HEK293 (cell line): Measurements from ENCODE around the gene PLCG2.

Experiments
- CTCF ChIA-PET: fragments of 350-600 bp; formaldehyde crosslinking; extraction: SDS; loops from one replicate; lab custom pipeline; 2021; ENCODE audit warnings: antibody characterized with exemption; lab: Yijun Ruan, JAX
- POLR2A ChIA-PET: fragments of 300-600 bp; formaldehyde crosslinking; extraction: SDS; loops from one replicate; lab custom pipeline; 2020; ENCODE audit warnings: antibody characterized with exemption, inconsistent platforms; lab: Yijun Ruan, JAX
- H3K27ac ChIP-seq: fragments of 200-500 bp; sonication (Bioruptor generic); 2 replicates; pipeline ENCODE4 v1.5.1; 2014; ENCODE audit warnings: low read depth, low read length, control low read depth, inconsistent platforms; ENCODE audit errors: extremely low read depth
- H3K36me3 ChIP-seq, 2 experiments: fragments of 200-500 bp in 1 of 2; sonication (Bioruptor generic) in 1 of 2; 1 replicate in 1 of 2; 2 replicates in 1 of 2; pipeline ENCODE4 v1.5.1; 2014 to 2017; ENCODE audit warnings: inconsistent platforms in 2 of 2, low read length in 2 of 2; ENCODE audit not compliant: control insufficient read depth in 2 of 2, insufficient read depth in 1 of 2
- H3K4me1 ChIP-seq: fragments of 200-500 bp; sonication (Bioruptor generic); 2 replicates; pipeline ENCODE4 v1.5.1; 2014; ENCODE audit warnings: mild to moderate bottlenecking, low read length, inconsistent platforms; ENCODE audit not compliant: control insufficient read depth, insufficient read depth
- H3K4me3 ChIP-seq: 2 replicates; pipeline ENCODE4 v1.5.1; 2011; ENCODE audit warnings: low read depth, mild to moderate bottlenecking, control low read depth, low read length, moderate library complexity
- H3K9me3 ChIP-seq: fragments of 200-500 bp; sonication (Bioruptor generic); 2 replicates; pipeline ENCODE4 v1.5.1; 2014; ENCODE audit warnings: low read depth, low read length, inconsistent platforms; ENCODE audit not compliant: control insufficient read depth, insufficient read depth
- BCL11A ChIP-seq: fragments of 450-650 bp; formaldehyde crosslinking; IDR thresholded peaks from 2 replicates; pipeline ENCODE4 v1.5.1; 2016; ENCODE audit warnings: low read depth, missing biosample characterization, missing genetic modification characterization
- EGR2 ChIP-seq: fragments of 450-650 bp; formaldehyde crosslinking; IDR thresholded peaks from 2 replicates; pipeline ENCODE4 v1.5.1; 2016; ENCODE audit warnings: low read depth, missing biosample characterization, missing genetic modification characterization
- FEZF1 ChIP-seq: fragments of 450-650 bp; formaldehyde crosslinking; IDR thresholded peaks from 2 replicates; pipeline ENCODE4 v1.5.1; 2016; ENCODE audit warnings: missing biosample characterization, missing genetic modification characterization
- RBAK ChIP-seq: fragments of 450-650 bp; formaldehyde crosslinking; IDR thresholded peaks from 2 replicates; pipeline ENCODE4 v1.5.1; 2016; ENCODE audit warnings: missing biosample characterization, missing genetic modification characterization
- REPIN1 ChIP-seq: fragments of 450-650 bp; formaldehyde crosslinking; IDR thresholded peaks from 2 replicates; pipeline ENCODE4 v1.5.1; 2017; ENCODE audit warnings: missing biosample characterization, missing genetic modification characterization, low read depth
- SCRT2 ChIP-seq: fragments of 450-650 bp; formaldehyde crosslinking; IDR thresholded peaks from 2 replicates; pipeline ENCODE4 v1.5.1; 2016; ENCODE audit warnings: missing biosample characterization, missing genetic modification characterization
- SP3 ChIP-seq: fragments of 450-650 bp; formaldehyde crosslinking; IDR thresholded peaks from 2 replicates; pipeline ENCODE4 v1.5.1; 2016; ENCODE audit warnings: missing biosample characterization, missing genetic modification characterization
- ZNF146 ChIP-seq: fragments of 450-650 bp; formaldehyde crosslinking; IDR thresholded peaks from 2 replicates; pipeline ENCODE4 v1.5.1; 2016; ENCODE audit warnings: missing biosample characterization, missing genetic modification characterization
- ZNF23 ChIP-seq: fragments of 450-650 bp; formaldehyde crosslinking; IDR thresholded peaks from 2 replicates; pipeline ENCODE4 v1.5.1; 2016; ENCODE audit warnings: missing biosample characterization, missing genetic modification characterization, borderline replicate concordance
- ZNF266 ChIP-seq: fragments of 450-650 bp; formaldehyde crosslinking; IDR thresholded peaks from 2 replicates; pipeline ENCODE4 v1.5.1; 2016; ENCODE audit warnings: missing biosample characterization, missing genetic modification characterization, low read depth
- ZNF311 ChIP-seq: fragments of 450-650 bp; formaldehyde crosslinking; IDR thresholded peaks from 2 replicates; pipeline ENCODE4 v1.5.1; 2017; ENCODE audit warnings: missing biosample characterization, missing genetic modification characterization, borderline replicate concordance
- ZNF350 ChIP-seq: fragments of 450-650 bp; formaldehyde crosslinking; IDR thresholded peaks from 2 replicates; pipeline ENCODE4 v1.5.0; 2017; ENCODE audit warnings: missing biosample characterization, mild to moderate bottlenecking, missing genetic modification characterization
- ZNF416 ChIP-seq: fragments of 450-650 bp; formaldehyde crosslinking; IDR thresholded peaks from 2 replicates; pipeline ENCODE4 v1.5.1; 2016; ENCODE audit warnings: missing biosample characterization, missing genetic modification characterization
- ZNF473 ChIP-seq: fragments of 450-650 bp; formaldehyde crosslinking; IDR thresholded peaks from 2 replicates; pipeline ENCODE4 v1.5.1; 2017; ENCODE audit warnings: missing biosample characterization, missing genetic modification characterization
- ZNF521 ChIP-seq: fragments of 450-650 bp; formaldehyde crosslinking; IDR thresholded peaks from 2 replicates; pipeline ENCODE4 v1.5.1; 2017; ENCODE audit warnings: missing biosample characterization, mild to moderate bottlenecking, missing genetic modification characterization
- ZNF585B ChIP-seq: fragments of 450-650 bp; formaldehyde crosslinking; IDR thresholded peaks from 2 replicates; pipeline ENCODE4 v1.5.1; 2016; ENCODE audit warnings: missing biosample characterization, missing genetic modification characterization
- ZNF600 ChIP-seq: fragments of 450-650 bp; formaldehyde crosslinking; IDR thresholded peaks from 2 replicates; pipeline ENCODE4 v1.5.1; 2016; ENCODE audit warnings: missing biosample characterization, missing genetic modification characterization
- ZNF623 ChIP-seq: fragments of 450-650 bp; formaldehyde crosslinking; IDR thresholded peaks from 2 replicates; pipeline ENCODE4 v1.5.1; 2016; ENCODE audit warnings: missing biosample characterization, missing genetic modification characterization
- ZNF629 ChIP-seq: fragments of 450-650 bp; formaldehyde crosslinking; IDR thresholded peaks from 2 replicates; pipeline ENCODE4 v1.5.1; 2017; ENCODE audit warnings: missing biosample characterization, missing genetic modification characterization
- ZNF660 ChIP-seq: fragments of 450-650 bp; IDR thresholded peaks from 2 replicates; pipeline ENCODE4 v1.5.1; 2018; ENCODE audit warnings: missing biosample characterization, mild to moderate bottlenecking, missing genetic modification characterization
- ZNF76 ChIP-seq: fragments of 450-650 bp; formaldehyde crosslinking; IDR thresholded peaks from 2 replicates; pipeline ENCODE4; 2016; ENCODE audit warnings: low read depth, missing biosample characterization, missing genetic modification characterization, borderline replicate concordance
- ZNF785 ChIP-seq: fragments of 450-650 bp; formaldehyde crosslinking; IDR thresholded peaks from 2 replicates; pipeline ENCODE4 v1.5.1; 2016; ENCODE audit warnings: missing biosample characterization, missing genetic modification characterization
- ZNF843 ChIP-seq: fragments of 450-650 bp; formaldehyde crosslinking; IDR thresholded peaks from 2 replicates; pipeline ENCODE4 v1.5.1; 2016; ENCODE audit warnings: missing biosample characterization, missing genetic modification characterization
- ZSCAN30 ChIP-seq: fragments of 450-650 bp; IDR thresholded peaks from 2 replicates; pipeline ENCODE4 v1.5.1; 2018; ENCODE audit warnings: missing biosample characterization, mild to moderate bottlenecking, missing genetic modification characterization, moderate library complexity
- TF ChIP-seq, protein P1 (sequence below): fragments of 450-650 bp; formaldehyde crosslinking; IDR thresholded peaks from 2 replicates; pipeline ENCODE4; 2016; ENCODE audit warnings: missing biosample characterization, missing genetic modification characterization
- TF ChIP-seq, protein P2 (sequence below): fragments of 450-650 bp; formaldehyde crosslinking; IDR thresholded peaks from 2 replicates; pipeline ENCODE4 v1.5.1; 2016; ENCODE audit warnings: missing biosample characterization, missing genetic modification characterization
- TF ChIP-seq, protein P3 (sequence below): fragments of 450-650 bp; formaldehyde crosslinking; IDR thresholded peaks from 2 replicates; pipeline ENCODE4 v1.5.1; 2016; ENCODE audit warnings: missing biosample characterization, missing genetic modification characterization
- TF ChIP-seq, protein P4 (sequence below): fragments of 450-650 bp; formaldehyde crosslinking; IDR thresholded peaks from 2 replicates; pipeline ENCODE4 v1.5.1; 2016; ENCODE audit warnings: missing biosample characterization, missing genetic modification characterization
- TF ChIP-seq, protein P5 (sequence below): fragments of 450-650 bp; formaldehyde crosslinking; IDR thresholded peaks from 2 replicates; pipeline ENCODE4 v1.5.1; 2016; ENCODE audit warnings: missing biosample characterization, missing genetic modification characterization, borderline replicate concordance
- TF ChIP-seq, protein P6 (sequence below): fragments of 450-650 bp; formaldehyde crosslinking; IDR thresholded peaks from 2 replicates; pipeline ENCODE4 v1.5.1; 2016; ENCODE audit warnings: missing biosample characterization, missing genetic modification characterization

PLCG2 gene

DNA sequence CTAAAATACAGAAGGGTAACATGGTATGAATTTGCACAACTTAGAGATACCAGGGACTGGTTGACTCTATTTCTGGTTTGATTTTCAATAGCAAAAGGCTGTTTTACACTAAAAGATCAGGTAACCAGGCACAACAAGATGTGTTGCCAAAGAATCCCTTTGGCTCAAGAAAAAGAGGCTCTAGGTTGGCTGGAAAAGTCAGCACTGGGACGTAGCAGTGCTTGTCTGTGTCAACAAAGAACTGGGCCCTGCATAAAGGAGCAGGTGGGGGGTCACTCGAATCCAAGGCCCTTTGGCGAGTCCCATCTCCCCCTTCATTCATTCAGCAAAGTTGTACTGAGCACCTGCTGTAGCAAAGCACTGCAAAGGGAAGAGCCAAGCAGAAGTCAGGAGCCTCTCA is 213.8 kb downstream of the PLCG2 start:
- Histone ChIP-seq H3K9me3 (no peaks in the 10 kb centered on the region), H3K27ac (no peak overlapping the region), H3K4me3 (no peak overlapping the region), H3K4me1 (no peaks in the 10 kb centered on the region), H3K36me3 (no peaks in the 10 kb centered on the region)
- TF ChIP-seq ZSCAN30 (no peak), BCL11A (tag by site-specific recombination) (no peak), ZNF623 (tag by site-specific recombination) (no peak), ZNF311 (tag by site-specific recombination) (no peak), SCRT2 (tag by site-specific recombination) (no peak), ZNF585B (tag by site-specific recombination) (no peak), EGR2 (tag by site-specific recombination) (no peak), ZNF843 (no peak), REPIN1 (tag by site-specific recombination) (no peak), ZNF473 (tag by site-specific recombination) (no peak), ZNF660 (tag by site-specific recombination) (no peak), FEZF1 (no peak), ZNF350 (tag by site-specific recombination) (no peak), SP3 (no peak), ZNF266 (tag by site-specific recombination) (no peak)
- TF ChIP-seq, protein P1, sequence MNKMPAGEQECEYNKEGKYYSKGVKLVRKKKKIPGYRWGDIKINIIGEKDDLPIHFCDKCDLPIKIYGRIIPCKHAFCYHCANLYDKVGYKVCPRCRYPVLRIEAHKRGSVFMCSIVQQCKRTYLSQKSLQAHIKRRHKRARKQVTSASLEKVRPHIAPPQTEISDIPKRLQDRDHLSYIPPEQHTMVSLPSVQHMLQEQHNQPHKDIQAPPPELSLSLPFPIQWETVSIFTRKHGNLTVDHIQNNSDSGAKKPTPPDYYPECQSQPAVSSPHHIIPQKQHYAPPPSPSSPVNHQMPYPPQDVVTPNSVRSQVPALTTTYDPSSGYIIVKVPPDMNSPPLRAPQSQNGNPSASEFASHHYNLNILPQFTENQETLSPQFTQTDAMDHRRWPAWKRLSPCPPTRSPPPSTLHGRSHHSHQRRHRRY (tag by site-specific recombination) = no peak
- TF ChIP-seq, protein P2, sequence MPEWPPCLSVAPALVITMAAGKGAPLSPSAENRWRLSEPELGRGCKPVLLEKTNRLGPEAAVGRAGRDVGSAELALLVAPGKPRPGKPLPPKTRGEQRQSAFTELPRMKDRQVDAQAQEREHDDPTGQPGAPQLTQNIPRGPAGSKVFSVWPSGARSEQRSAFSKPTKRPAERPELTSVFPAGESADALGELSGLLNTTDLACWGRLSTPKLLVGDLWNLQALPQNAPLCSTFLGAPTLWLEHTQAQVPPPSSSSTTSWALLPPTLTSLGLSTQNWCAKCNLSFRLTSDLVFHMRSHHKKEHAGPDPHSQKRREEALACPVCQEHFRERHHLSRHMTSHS = no peak
- TF ChIP-seq, protein P3, sequence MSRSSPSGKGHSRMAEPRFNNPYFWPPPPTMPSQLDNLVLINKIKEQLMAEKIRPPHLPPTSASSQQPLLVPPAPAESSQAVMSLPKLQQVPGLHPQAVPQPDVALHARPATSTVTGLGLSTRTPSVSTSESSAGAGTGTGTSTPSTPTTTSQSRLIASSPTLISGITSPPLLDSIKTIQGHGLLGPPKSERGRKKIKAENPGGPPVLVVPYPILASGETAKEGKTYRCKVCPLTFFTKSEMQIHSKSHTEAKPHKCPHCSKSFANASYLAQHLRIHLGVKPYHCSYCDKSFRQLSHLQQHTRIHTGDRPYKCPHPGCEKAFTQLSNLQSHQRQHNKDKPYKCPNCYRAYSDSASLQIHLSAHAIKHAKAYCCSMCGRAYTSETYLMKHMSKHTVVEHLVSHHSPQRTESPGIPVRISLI (tag by site-specific recombination) = no peak
- TF ChIP-seq, protein P4, sequence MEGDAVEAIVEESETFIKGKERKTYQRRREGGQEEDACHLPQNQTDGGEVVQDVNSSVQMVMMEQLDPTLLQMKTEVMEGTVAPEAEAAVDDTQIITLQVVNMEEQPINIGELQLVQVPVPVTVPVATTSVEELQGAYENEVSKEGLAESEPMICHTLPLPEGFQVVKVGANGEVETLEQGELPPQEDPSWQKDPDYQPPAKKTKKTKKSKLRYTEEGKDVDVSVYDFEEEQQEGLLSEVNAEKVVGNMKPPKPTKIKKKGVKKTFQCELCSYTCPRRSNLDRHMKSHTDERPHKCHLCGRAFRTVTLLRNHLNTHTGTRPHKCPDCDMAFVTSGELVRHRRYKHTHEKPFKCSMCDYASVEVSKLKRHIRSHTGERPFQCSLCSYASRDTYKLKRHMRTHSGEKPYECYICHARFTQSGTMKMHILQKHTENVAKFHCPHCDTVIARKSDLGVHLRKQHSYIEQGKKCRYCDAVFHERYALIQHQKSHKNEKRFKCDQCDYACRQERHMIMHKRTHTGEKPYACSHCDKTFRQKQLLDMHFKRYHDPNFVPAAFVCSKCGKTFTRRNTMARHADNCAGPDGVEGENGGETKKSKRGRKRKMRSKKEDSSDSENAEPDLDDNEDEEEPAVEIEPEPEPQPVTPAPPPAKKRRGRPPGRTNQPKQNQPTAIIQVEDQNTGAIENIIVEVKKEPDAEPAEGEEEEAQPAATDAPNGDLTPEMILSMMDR = no peak
- POLR2A ChIA-PET = no interaction called here
- CTCF ChIA-PET = no interaction called here

DNA sequence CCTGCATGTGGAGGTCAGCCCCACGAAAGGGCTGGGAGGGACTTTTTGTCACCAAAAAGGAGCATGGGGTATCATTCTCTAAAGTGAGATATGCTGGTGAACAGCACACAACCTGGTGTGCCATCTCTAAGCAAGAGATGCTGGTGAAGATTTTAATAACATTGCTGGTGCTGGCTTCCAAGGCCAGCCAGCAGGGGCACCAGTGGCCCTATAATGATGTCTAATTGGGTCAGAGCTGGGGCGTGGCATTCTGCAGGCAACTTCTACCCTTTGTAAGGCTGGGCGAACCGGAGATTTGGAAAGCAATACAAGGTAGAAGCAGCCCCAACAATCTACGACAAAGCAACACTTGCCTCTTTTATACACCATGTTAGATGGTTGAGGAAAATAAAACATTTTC is 215.4 kb downstream of the PLCG2 start:
- CTCF ChIA-PET = interaction anchor here (1.3 kb wide), 1 partner anchor 26 kb away, joined by 3 read pairs; no protein-coding TSS in a partner anchor
- Histone ChIP-seq H3K27ac (no peak overlapping the region), H3K36me3 (no peaks in the 10 kb centered on the region)
- no peak for TF ChIP-seq ZNF600 (tag by site-specific recombination)
- TF ChIP-seq, protein P1 (tag by site-specific recombination) = no peak
- no peak for TF ChIP-seq ZNF521
- no peak for TF ChIP-seq ZNF23
- no peak for TF ChIP-seq ZNF76 (tag by site-specific recombination)
- TF ChIP-seq BCL11A (tag by site-specific recombination) = no peak
- TF ChIP-seq, protein P5, sequence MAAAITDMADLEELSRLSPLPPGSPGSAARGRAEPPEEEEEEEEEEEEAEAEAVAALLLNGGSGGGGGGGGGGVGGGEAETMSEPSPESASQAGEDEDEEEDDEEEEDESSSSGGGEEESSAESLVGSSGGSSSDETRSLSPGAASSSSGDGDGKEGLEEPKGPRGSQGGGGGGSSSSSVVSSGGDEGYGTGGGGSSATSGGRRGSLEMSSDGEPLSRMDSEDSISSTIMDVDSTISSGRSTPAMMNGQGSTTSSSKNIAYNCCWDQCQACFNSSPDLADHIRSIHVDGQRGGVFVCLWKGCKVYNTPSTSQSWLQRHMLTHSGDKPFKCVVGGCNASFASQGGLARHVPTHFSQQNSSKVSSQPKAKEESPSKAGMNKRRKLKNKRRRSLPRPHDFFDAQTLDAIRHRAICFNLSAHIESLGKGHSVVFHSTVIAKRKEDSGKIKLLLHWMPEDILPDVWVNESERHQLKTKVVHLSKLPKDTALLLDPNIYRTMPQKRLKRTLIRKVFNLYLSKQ = no peak
- TF ChIP-seq RBAK (tag by site-specific recombination) = no peak
- TF ChIP-seq, protein P6, sequence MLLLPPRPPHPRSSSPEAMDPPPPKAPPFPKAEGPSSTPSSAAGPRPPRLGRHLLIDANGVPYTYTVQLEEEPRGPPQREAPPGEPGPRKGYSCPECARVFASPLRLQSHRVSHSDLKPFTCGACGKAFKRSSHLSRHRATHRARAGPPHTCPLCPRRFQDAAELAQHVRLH (tag by site-specific recombination) = no peak
- TF ChIP-seq ZNF146 = no peak
- TF ChIP-seq ZNF416 (tag by site-specific recombination) = no peak
- TF ChIP-seq ZNF629 (tag by site-specific recombination) = no peak
- TF ChIP-seq ZNF785 (tag by site-specific recombination) = no peak

More for the DNA sequence above, 215.4 kb downstream of the PLCG2 start:
- Histone ChIP-seq H3K9me3 (no peaks in the 10 kb centered on the region), H3K4me1 (no peaks in the 10 kb centered on the region), H3K4me3 (no peak overlapping the region)
- POLR2A ChIA-PET = no interaction called here
